OCI-LY3 (cell line): ENCODE data around the gene BTD.

Experiments used
- H2AFZ ChIP-seq: fragments of 200-600, 300-600 bp; shearing (Covaris generic); 2 replicates; pipeline ENCODE4 v1.6.0; 2014; ENCODE audit warnings: antibody characterized with exemption, low read depth, low read length
- H3K27ac ChIP-seq: fragments of 200-600, 300-600 bp; sonication (generic); 2 replicates; pipeline ENCODE4 v1.5.1; 2014; ENCODE audit warnings: mild to moderate bottlenecking, low read length, moderate library complexity, mixed read lengths
- H3K27me3 ChIP-seq: fragments of 200-600, 300-600 bp; sonication (generic); 2 replicates; pipeline ENCODE4 v1.6.1; 2014; ENCODE audit warnings: low read depth, low read length, mixed read lengths
- H3K36me3 ChIP-seq: fragments of 200-600, 300-600 bp; sonication (generic); replicated peaks from 2 replicates; pipeline ENCODE3; 2014; ENCODE audit warnings: low read depth, low read length, mixed read lengths
- H3K4me1 ChIP-seq: fragments of 300-600, 200-600 bp; sonication (generic); 2 replicates; pipeline ENCODE4 v1.6.1; 2014; ENCODE audit warnings: low read length, mixed read lengths
- H3K4me2 ChIP-seq: fragments of 200-600, 300-600 bp; sonication (generic); 2 replicates; pipeline ENCODE4 v1.6.1; 2014; ENCODE audit warnings: low read length, mixed read lengths
- H3K4me3 ChIP-seq: fragments of 300-600, 200-600 bp; sonication (generic); 2 replicates; pipeline ENCODE4 v1.5.1; 2014; ENCODE audit warnings: antibody characterized with exemption, mild to moderate bottlenecking, low read length, moderate library complexity
- H3K79me2 ChIP-seq: fragments of 300-600, 200-600 bp; shearing (Covaris generic); 2 replicates; pipeline ENCODE4 v1.6.1; 2014; ENCODE audit warnings: mild to moderate bottlenecking, low read length, mixed read lengths
- H3K9ac ChIP-seq: fragments of 300-600, 200-600 bp; shearing (Covaris generic); 2 replicates; pipeline ENCODE4 v1.6.0; 2014; ENCODE audit warnings: mild to moderate bottlenecking, low read length, moderate library complexity
- H3K9me3 ChIP-seq: fragments of 200-600, 300-600 bp; shearing (Covaris generic); 2 replicates; pipeline ENCODE4 v1.6.1; 2014; ENCODE audit warnings: low read length, mixed read lengths; ENCODE audit not compliant: insufficient read depth
- H4K20me1 ChIP-seq: fragments of 200-600, 300-600 bp; sonication (generic); 2 replicates; pipeline ENCODE4 v1.6.1; 2016; ENCODE audit warnings: low read length, mixed read lengths; ENCODE audit not compliant: insufficient read depth
- CTCF ChIP-seq: fragments of 200-600, 300-600 bp; sonication (generic); IDR thresholded peaks from 2 replicates; pipeline ENCODE4 v1.5.1; 2014; ENCODE audit warnings: antibody characterized with exemption, low read length, low read depth
- EZH2phosphoT487 ChIP-seq: fragments of 200-600 bp; shearing (Covaris generic); IDR thresholded peaks from 2 replicates; pipeline ENCODE4 v1.6.1; 2018; ENCODE audit warnings: antibody characterized with exemption, mixed run types, low read depth

The BTD gene

DNA sequence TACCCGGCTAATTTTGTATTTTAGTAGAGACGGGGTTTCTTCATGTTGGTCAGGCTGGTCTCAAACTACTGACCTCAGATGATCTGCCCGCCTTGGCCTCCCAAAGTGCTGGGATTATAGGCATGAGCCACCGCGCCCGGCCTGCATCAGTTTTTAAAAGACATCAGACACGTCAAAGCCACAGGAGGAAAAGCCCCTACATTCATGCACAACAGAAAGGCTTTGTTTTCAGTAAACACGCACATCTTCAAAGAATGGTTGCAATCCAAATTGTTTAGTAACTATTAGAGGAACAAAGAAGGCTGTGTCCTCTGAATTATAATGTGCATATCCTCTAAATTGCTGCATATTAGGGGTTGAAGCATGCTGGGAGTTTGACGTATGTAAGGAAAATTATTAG is 53.3 kb downstream of the BTD start:
- TF ChIP-seq EZH2phosphoT487 = no peak
- no peak for TF ChIP-seq CTCF
- Histone ChIP-seq H3K27me3 (peaks cover 7% of the 10 kb centered on the region), H3K9me3 (peaks cover 32% of the 10 kb centered on the region), H3K4me1 (no peaks in the 10 kb centered on the region), H3K4me2 (no peak overlapping the region), H2AFZ (no peak overlapping the region), H3K9ac (no peak overlapping the region), H3K79me2 (no peaks in the 10 kb centered on the region), H4K20me1 (no peaks in the 10 kb centered on the region), H3K36me3 (peaks cover 18% of the 10 kb centered on the region), H3K27ac (no peak overlapping the region), H3K4me3 (no peak overlapping the region)

- H3K79me2 ChIP-seq = no peaks in the 10 kb centered on the region
- no peak overlapping the region for H2AFZ ChIP-seq
- H3K36me3 ChIP-seq = peaks cover 17% of the 10 kb centered on the region
- H3K27ac ChIP-seq = no peak overlapping the region
- H3K9ac ChIP-seq = no peak overlapping the region
- H3K4me3 ChIP-seq = no peak overlapping the region
- TF ChIP-seq EZH2phosphoT487 (no peak), CTCF (no peak)
- H3K9me3 ChIP-seq = peaks cover 30% of the 10 kb centered on the region
- no peak overlapping the region for H3K4me2 ChIP-seq
- H3K4me1 ChIP-seq = no peaks in the 10 kb centered on the region
- no peaks in the 10 kb centered on the region for H4K20me1 ChIP-seq
- H3K27me3 ChIP-seq = no peaks in the 10 kb centered on the region
These were observed 54.8 kb downstream of the BTD start for GRCh38 chr3:15656342-15656741.

- Histone ChIP-seq H3K9me3 (peaks cover 30% of the 10 kb centered on the region), H3K36me3 (peaks cover 17% of the 10 kb centered on the region), H3K27me3 (no peaks in the 10 kb centered on the region), H3K4me3 (no peak overlapping the region), H4K20me1 (no peaks in the 10 kb centered on the region), H2AFZ (no peak overlapping the region), H3K4me2 (no peak overlapping the region), H3K4me1 (no peaks in the 10 kb centered on the region), H3K79me2 (no peaks in the 10 kb centered on the region), H3K27ac (no peak overlapping the region), H3K9ac (no peak overlapping the region)
- TF ChIP-seq EZH2phosphoT487 (no peak), CTCF (no peak)
These were observed 55.5 kb downstream of the BTD start for GRCh38 chr3:15657016-15657415.

GRCh38 chr3:15659254-15659975 is 57.9 kb downstream of the BTD start:
- Histone ChIP-seq H3K4me3 (no peak overlapping the region), H3K9me3 (peaks cover 30% of the 10 kb centered on the region), H3K4me2 (no peak overlapping the region), H3K79me2 (no peaks in the 10 kb centered on the region), H3K4me1 (no peaks in the 10 kb centered on the region), H3K27ac (no peak overlapping the region), H2AFZ (no peak overlapping the region), H3K27me3 (no peaks in the 10 kb centered on the region), H3K9ac (no peak overlapping the region), H3K36me3 (peaks cover 17% of the 10 kb centered on the region), H4K20me1 (no peaks in the 10 kb centered on the region)
- TF ChIP-seq CTCF = no peak
- TF ChIP-seq EZH2phosphoT487 = no peak
